ENCODE data around the gene MITD1. TPM values are rescaled to one million over a fixed set of nuclear protein-coding genes. Genes with fewer than 3 reads are reported as not detected.

Gene MITD1
- total RNA-seq, 1 donor: 19.5 TPM

DNA sequence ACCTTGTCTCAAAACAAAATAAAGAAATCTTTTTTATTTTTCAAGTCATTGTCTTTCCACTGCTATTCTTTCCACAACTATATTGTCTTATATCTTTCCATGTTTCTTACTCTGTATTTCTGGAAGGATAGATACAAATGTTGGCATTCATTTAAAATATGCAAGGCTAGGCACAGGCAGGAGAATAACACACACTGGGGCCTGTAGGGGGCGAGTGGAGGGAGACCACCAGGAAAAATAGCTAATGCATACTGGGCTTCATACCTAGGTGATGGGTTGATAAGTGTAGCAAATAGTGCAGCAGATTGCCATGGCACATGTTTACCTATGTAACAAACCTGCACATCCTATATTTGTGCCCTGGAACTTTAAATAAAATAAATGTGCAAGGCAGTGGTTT is 9.7 kb upstream of the MITD1 start:
- H3K36me3 ChIP-seq (ENCODE audit: insufficient read depth, low read length): peaks cover 21% of the 10 kb centered on the region
- peaks cover 32% of the 10 kb centered on the region for H3K79me2 ChIP-seq (ENCODE audit: insufficient read depth, low read length)
- TF ChIP-seq, protein P1, sequence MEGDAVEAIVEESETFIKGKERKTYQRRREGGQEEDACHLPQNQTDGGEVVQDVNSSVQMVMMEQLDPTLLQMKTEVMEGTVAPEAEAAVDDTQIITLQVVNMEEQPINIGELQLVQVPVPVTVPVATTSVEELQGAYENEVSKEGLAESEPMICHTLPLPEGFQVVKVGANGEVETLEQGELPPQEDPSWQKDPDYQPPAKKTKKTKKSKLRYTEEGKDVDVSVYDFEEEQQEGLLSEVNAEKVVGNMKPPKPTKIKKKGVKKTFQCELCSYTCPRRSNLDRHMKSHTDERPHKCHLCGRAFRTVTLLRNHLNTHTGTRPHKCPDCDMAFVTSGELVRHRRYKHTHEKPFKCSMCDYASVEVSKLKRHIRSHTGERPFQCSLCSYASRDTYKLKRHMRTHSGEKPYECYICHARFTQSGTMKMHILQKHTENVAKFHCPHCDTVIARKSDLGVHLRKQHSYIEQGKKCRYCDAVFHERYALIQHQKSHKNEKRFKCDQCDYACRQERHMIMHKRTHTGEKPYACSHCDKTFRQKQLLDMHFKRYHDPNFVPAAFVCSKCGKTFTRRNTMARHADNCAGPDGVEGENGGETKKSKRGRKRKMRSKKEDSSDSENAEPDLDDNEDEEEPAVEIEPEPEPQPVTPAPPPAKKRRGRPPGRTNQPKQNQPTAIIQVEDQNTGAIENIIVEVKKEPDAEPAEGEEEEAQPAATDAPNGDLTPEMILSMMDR (IDR thresholded peaks at IDR 0.05; ENCODE audit: extremely low read depth, low read depth, low read length): no peak

DNA sequence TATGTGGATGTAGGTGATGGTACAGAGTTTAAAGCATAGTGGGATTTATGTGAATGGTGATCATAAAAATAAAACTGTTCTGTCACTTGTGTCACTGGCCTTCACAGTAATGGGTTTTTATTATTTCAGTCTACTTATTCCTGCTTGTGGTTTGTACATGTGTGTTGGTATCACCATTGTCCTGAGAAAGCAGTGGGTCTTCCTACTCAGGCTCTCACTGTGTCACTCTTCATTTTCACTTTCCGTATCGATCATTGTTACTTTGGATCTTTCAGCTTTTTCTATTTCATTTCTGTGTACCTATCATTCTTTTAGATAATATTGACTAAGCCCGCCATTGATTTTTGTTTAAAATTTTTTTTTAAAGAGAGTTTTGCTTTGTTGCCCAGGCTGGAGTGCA is 7.5 kb upstream of the MITD1 start:
- TF ChIP-seq, protein P1 (IDR thresholded peaks at IDR 0.05; ENCODE audit: extremely low read depth, low read depth, low read length): no peak
- H3K36me3 ChIP-seq (ENCODE audit: insufficient read depth, low read length): peaks cover 12% of the 10 kb centered on the region
- H3K79me2 ChIP-seq (ENCODE audit: insufficient read depth, low read length): peaks cover 53% of the 10 kb centered on the region

More for the DNA sequence above, 9.7 kb upstream of the MITD1 start:
- H3K4me3 ChIP-seq (ENCODE audit: insufficient read depth, low read length): no peak overlapping the region
- peaks cover 4% of the 10 kb centered on the region for H4K20me1 ChIP-seq (ENCODE audit: insufficient read depth, low read length)
- no peaks in the 10 kb centered on the region for H3K9me3 ChIP-seq (ENCODE audit: low read depth, low read length)
- no peak overlapping the region for H3K27ac ChIP-seq (ENCODE audit: low read depth, low read length)
- H3K4me2 ChIP-seq (ENCODE audit: insufficient read depth, low read length): no peak overlapping the region
- no peak for DNase-seq (ENCODE audit: insufficient read length, low spot score, missing footprints)
- H3K27me3 ChIP-seq (ENCODE audit: insufficient read depth, low read length): no peaks in the 10 kb centered on the region
- H3K4me1 ChIP-seq (ENCODE audit: insufficient read depth, low read length): no peaks in the 10 kb centered on the region
- H2AFZ ChIP-seq (ENCODE audit: low read length): no peak overlapping the region

DNA sequence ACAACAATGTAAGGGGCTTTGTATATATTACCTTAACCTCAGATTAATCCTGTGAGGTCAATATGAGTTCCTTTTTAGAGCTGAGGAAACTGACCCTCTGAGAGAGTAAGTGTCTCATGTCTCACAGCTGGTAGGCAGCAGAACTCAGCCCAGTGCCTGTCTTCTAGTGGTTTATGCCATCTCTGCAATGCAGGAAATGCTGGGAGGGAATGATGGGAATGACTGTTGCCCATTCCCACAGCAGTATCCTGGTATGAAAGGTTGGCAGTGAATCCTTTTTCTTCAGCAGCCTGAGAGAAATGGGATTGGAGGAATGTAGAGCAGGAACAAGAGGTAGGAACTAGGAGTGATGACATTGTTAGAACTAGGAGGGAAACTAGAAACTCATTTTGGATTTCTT is 6.2 kb upstream of the MITD1 start:
- H3K36me3 ChIP-seq (ENCODE audit: insufficient read depth, low read length): peaks cover 9% of the 10 kb centered on the region
- peaks cover 4% of the 10 kb centered on the region for H4K20me1 ChIP-seq (ENCODE audit: insufficient read depth, low read length)
- H3K4me3 ChIP-seq (ENCODE audit: insufficient read depth, low read length): no peak overlapping the region
- H3K79me2 ChIP-seq (ENCODE audit: insufficient read depth, low read length): peaks cover 67% of the 10 kb centered on the region
- DNase-seq (ENCODE audit: insufficient read length, low spot score, missing footprints): no peak
- TF ChIP-seq, protein P1 (IDR thresholded peaks at IDR 0.05; ENCODE audit: extremely low read depth, low read depth, low read length): no peak
- no peak overlapping the region for H3K4me2 ChIP-seq (ENCODE audit: insufficient read depth, low read length)
- H3K9me3 ChIP-seq (ENCODE audit: low read depth, low read length): no peaks in the 10 kb centered on the region
- no peak overlapping the region for H2AFZ ChIP-seq (ENCODE audit: low read length)
- no peak overlapping the region for H3K27ac ChIP-seq (ENCODE audit: low read depth, low read length)
- H3K27me3 ChIP-seq (ENCODE audit: insufficient read depth, low read length): no peaks in the 10 kb centered on the region
- peaks cover under 1% of the 10 kb centered on the region for H3K4me1 ChIP-seq (ENCODE audit: insufficient read depth, low read length)

More for the DNA sequence above, 7.5 kb upstream of the MITD1 start:
- H3K4me1 ChIP-seq (ENCODE audit: insufficient read depth, low read length): no peaks in the 10 kb centered on the region
- H3K4me3 ChIP-seq (ENCODE audit: insufficient read depth, low read length): no peak overlapping the region
- no peak overlapping the region for H3K4me2 ChIP-seq (ENCODE audit: insufficient read depth, low read length)
- DNase-seq (ENCODE audit: insufficient read length, low spot score, missing footprints): no peak
- H2AFZ ChIP-seq (ENCODE audit: low read length): no peak overlapping the region
- H4K20me1 ChIP-seq (ENCODE audit: insufficient read depth, low read length): peaks cover 4% of the 10 kb centered on the region
- H3K27me3 ChIP-seq (ENCODE audit: insufficient read depth, low read length): no peaks in the 10 kb centered on the region
- no peak overlapping the region for H3K27ac ChIP-seq (ENCODE audit: low read depth, low read length)
- no peaks in the 10 kb centered on the region for H3K9me3 ChIP-seq (ENCODE audit: low read depth, low read length)

DNA sequence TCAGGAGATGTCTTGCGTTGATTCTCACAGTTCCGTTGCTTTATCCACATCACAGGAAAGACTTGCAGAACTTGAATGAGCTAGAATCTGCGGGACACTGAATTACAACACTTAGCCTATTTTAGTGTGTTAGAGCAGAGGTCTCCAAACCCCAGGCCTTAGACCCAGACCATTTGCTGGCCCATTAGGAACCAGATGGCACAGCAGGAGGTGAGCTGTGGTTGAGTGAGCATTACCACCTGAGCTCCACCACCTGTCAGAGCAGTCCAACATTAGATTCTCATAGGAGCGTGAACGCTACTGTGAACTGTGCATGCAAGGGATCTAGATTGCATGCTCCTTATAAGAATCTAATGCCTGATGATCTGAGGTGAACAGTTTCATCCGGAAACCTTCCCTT is 4.0 kb upstream of the MITD1 start:
- H3K4me2 ChIP-seq (ENCODE audit: insufficient read depth, low read length): no peak overlapping the region
- peaks cover 7% of the 10 kb centered on the region for H3K36me3 ChIP-seq (ENCODE audit: insufficient read depth, low read length)
- H3K9me3 ChIP-seq (ENCODE audit: low read depth, low read length): no peaks in the 10 kb centered on the region
- H3K4me1 ChIP-seq (ENCODE audit: insufficient read depth, low read length): peaks cover 10% of the 10 kb centered on the region
- TF ChIP-seq, protein P1 (IDR thresholded peaks at IDR 0.05; ENCODE audit: extremely low read depth, low read depth, low read length): no peak
- peaks cover 4% of the 10 kb centered on the region for H4K20me1 ChIP-seq (ENCODE audit: insufficient read depth, low read length)
- no peak for DNase-seq (ENCODE audit: insufficient read length, low spot score, missing footprints)
- H3K79me2 ChIP-seq (ENCODE audit: insufficient read depth, low read length): peaks cover 82% of the 10 kb centered on the region
- no peaks in the 10 kb centered on the region for H3K27me3 ChIP-seq (ENCODE audit: insufficient read depth, low read length)
- no peak overlapping the region for H3K27ac ChIP-seq (ENCODE audit: low read depth, low read length)
- H2AFZ ChIP-seq (ENCODE audit: low read length): no peak overlapping the region
- H3K4me3 ChIP-seq (ENCODE audit: insufficient read depth, low read length): no peak overlapping the region

Data from osteoblast (primary cell).